HEK293 (cell line): Measurements from ENCODE around the gene RYR2.

Experiments
- CTCF ChIA-PET: fragments of 350-600 bp; formaldehyde crosslinking; extraction: SDS; loops from one replicate; lab custom pipeline; 2021; ENCODE audit warnings: antibody characterized with exemption; lab: Yijun Ruan, JAX
- POLR2A ChIA-PET: fragments of 300-600 bp; formaldehyde crosslinking; extraction: SDS; loops from one replicate; lab custom pipeline; 2020; ENCODE audit warnings: antibody characterized with exemption, inconsistent platforms; lab: Yijun Ruan, JAX
- H3K27ac ChIP-seq: fragments of 200-500 bp; sonication (Bioruptor generic); 2 replicates; pipeline ENCODE4 v1.5.1; 2014; ENCODE audit warnings: low read depth, low read length, control low read depth, inconsistent platforms; ENCODE audit errors: extremely low read depth
- H3K36me3 ChIP-seq, 2 experiments: fragments of 200-500 bp in 1 of 2; sonication (Bioruptor generic) in 1 of 2; 1 replicate in 1 of 2; 2 replicates in 1 of 2; pipeline ENCODE4 v1.5.1; 2014 to 2017; ENCODE audit warnings: inconsistent platforms in 2 of 2, low read length in 2 of 2; ENCODE audit not compliant: control insufficient read depth in 2 of 2, insufficient read depth in 1 of 2
- H3K4me1 ChIP-seq: fragments of 200-500 bp; sonication (Bioruptor generic); 2 replicates; pipeline ENCODE4 v1.5.1; 2014; ENCODE audit warnings: mild to moderate bottlenecking, low read length, inconsistent platforms; ENCODE audit not compliant: control insufficient read depth, insufficient read depth
- H3K4me3 ChIP-seq: 2 replicates; pipeline ENCODE4 v1.5.1; 2011; ENCODE audit warnings: low read depth, mild to moderate bottlenecking, control low read depth, low read length, moderate library complexity
- H3K9me3 ChIP-seq: fragments of 200-500 bp; sonication (Bioruptor generic); 2 replicates; pipeline ENCODE4 v1.5.1; 2014; ENCODE audit warnings: low read depth, low read length, inconsistent platforms; ENCODE audit not compliant: control insufficient read depth, insufficient read depth
- GLIS2 ChIP-seq: fragments of 450-650 bp; formaldehyde crosslinking; IDR thresholded peaks from 2 replicates; pipeline ENCODE4 v1.5.1; 2016; ENCODE audit warnings: missing biosample characterization, missing genetic modification characterization
- KLF17 ChIP-seq: fragments of 450-650 bp; formaldehyde crosslinking; IDR thresholded peaks from 2 replicates; pipeline ENCODE4 v1.5.1; 2016; ENCODE audit warnings: missing biosample characterization, missing genetic modification characterization
- OSR2 ChIP-seq: fragments of 450-650 bp; formaldehyde crosslinking; IDR thresholded peaks from 2 replicates; pipeline ENCODE4 v1.5.1; 2016; ENCODE audit warnings: missing biosample characterization, missing genetic modification characterization
- PRDM10 ChIP-seq: fragments of 450-650 bp; formaldehyde crosslinking; IDR thresholded peaks from 2 replicates; pipeline ENCODE4 v1.5.1; 2016; ENCODE audit warnings: missing biosample characterization, missing genetic modification characterization
- PRDM6 ChIP-seq: fragments of 450-650 bp; formaldehyde crosslinking; IDR thresholded peaks from 2 replicates; pipeline ENCODE4 v1.5.1; 2017; ENCODE audit warnings: missing biosample characterization, missing genetic modification characterization
- SCRT2 ChIP-seq: fragments of 450-650 bp; formaldehyde crosslinking; IDR thresholded peaks from 2 replicates; pipeline ENCODE4 v1.5.1; 2016; ENCODE audit warnings: missing biosample characterization, missing genetic modification characterization
- ZIC2 ChIP-seq: fragments of 450-650 bp; formaldehyde crosslinking; IDR thresholded peaks from 2 replicates; pipeline ENCODE4 v1.5.1; 2016; ENCODE audit warnings: missing biosample characterization, missing genetic modification characterization
- ZNF324 ChIP-seq: fragments of 450-650 bp; formaldehyde crosslinking; IDR thresholded peaks from 2 replicates; pipeline ENCODE4 v1.5.1; 2016; ENCODE audit warnings: missing biosample characterization, missing genetic modification characterization
- ZNF501 ChIP-seq: fragments of 450-650 bp; formaldehyde crosslinking; IDR thresholded peaks from 2 replicates; pipeline ENCODE4 v1.5.1; 2016; ENCODE audit warnings: missing biosample characterization, missing genetic modification characterization
- ZNF548 ChIP-seq: fragments of 450-650 bp; formaldehyde crosslinking; IDR thresholded peaks from 2 replicates; pipeline ENCODE4 v1.5.1; 2016; ENCODE audit warnings: missing biosample characterization, missing genetic modification characterization
- ZNF600 ChIP-seq: fragments of 450-650 bp; formaldehyde crosslinking; IDR thresholded peaks from 2 replicates; pipeline ENCODE4 v1.5.1; 2016; ENCODE audit warnings: missing biosample characterization, missing genetic modification characterization
- ZNF610 ChIP-seq: fragments of 450-650 bp; formaldehyde crosslinking; IDR thresholded peaks from 2 replicates; pipeline ENCODE4 v1.5.1; 2016; ENCODE audit warnings: missing biosample characterization, missing genetic modification characterization, borderline replicate concordance
- ZNF777 ChIP-seq: fragments of 450-650 bp; formaldehyde crosslinking; IDR thresholded peaks from 2 replicates; pipeline ENCODE4 v1.5.1; 2017; ENCODE audit warnings: missing biosample characterization, missing genetic modification characterization, borderline replicate concordance

Gene RYR2

GRCh38 chr1:237171454-237172117 is 129.6 kb downstream of the RYR2 start:
- Histone ChIP-seq H3K9me3 (no peaks in the 10 kb centered on the region; the same call in 1 of the 2 replicates), H3K36me3 (no peaks in the 10 kb centered on the region), H3K4me3 (no peak overlapping the region), H3K27ac (no peak overlapping the region), H3K4me1 (peaks cover 17% of the 10 kb centered on the region)
- ChIA-PET CTCF (no interaction called here), POLR2A (no interaction called here)
- TF ChIP-seq PRDM6 (tag by site-specific recombination) (0 out of 2 replicates have a peak, but pooled peaks have one; percentile 39), OSR2 (tag by site-specific recombination) (no peak), ZNF610 (tag by site-specific recombination) (no peak), ZNF501 (tag by site-specific recombination) (no peak), ZNF548 (tag by site-specific recombination) (no peak), ZNF777 (tag by site-specific recombination) (no peak), GLIS2 (tag by site-specific recombination) (no peak), KLF17 (tag by site-specific recombination) (no peak), PRDM10 (tag by site-specific recombination) (peak; percentile 63; the same call in 1 of the 2 replicates), ZNF600 (tag by site-specific recombination) (peak; percentile 47; the same call in 1 of the 2 replicates)

GRCh38 chr1:237172118-237172485 is 130.1 kb downstream of the RYR2 start:
- Histone ChIP-seq H3K36me3 (no peaks in the 10 kb centered on the region), H3K9me3 (no peaks in the 10 kb centered on the region; the same call in 1 of the 2 replicates), H3K27ac (no peak overlapping the region), H3K4me1 (peaks cover 14% of the 10 kb centered on the region; the same call in 1 of the 2 replicates), H3K4me3 (no peak overlapping the region)
- ChIA-PET CTCF (no interaction called here), POLR2A (no interaction called here)
- no peak for TF ChIP-seq ZNF324
- TF ChIP-seq SCRT2 (tag by site-specific recombination) = 0 out of 2 replicates have a peak, but pooled peaks have one; percentile 11

- POLR2A ChIA-PET = interaction anchor here (0.6 kb wide), 1 partner anchor 123 kb away, joined by 4 read pairs; no protein-coding TSS in a partner anchor
- H3K4me3 ChIP-seq = no peak overlapping the region
- no peaks in the 10 kb centered on the region for H3K4me1 ChIP-seq
- H3K36me3 ChIP-seq = no peaks in the 10 kb centered on the region
- H3K9me3 ChIP-seq = no peaks in the 10 kb centered on the region
- TF ChIP-seq ZIC2 = no peak
- CTCF ChIA-PET = no interaction called here
- H3K27ac ChIP-seq = no peak overlapping the region
Measured at GRCh38 chr1:237179503-237179902, 137.5 kb downstream of the RYR2 start.
